ENCODE data around the gene MEOX2. TPM values are rescaled to one million over a fixed set of nuclear protein-coding genes. Genes with fewer than 3 reads are reported as not detected.

The MEOX2 gene
- total RNA-seq, 4 donors from 2014 or later: 0.64 to 1.6 TPM; not detected in 2

GRCh38 chr7:15684871-15685270, 1.6 kb downstream of the MEOX2 start:
- peak overlapping the region in 3 of 4 donors; percentile 32 to 39 (median 35) for H3K4me3 ChIP-seq
- intact Hi-C loops (cut with DNase I; ENCODE audit: low total_unique reads) (no loop called here), in situ Hi-C loops (cut with MboI; ENCODE audit: low pct_ligation_motif_present in 1 of 4, low pct_unique_long_range_greater_than_20kb in 1 of 4, low sequenced_read_pairs in 3 of 4) (no loop called here)
- peaks cover 0 to 26% (median 21%) of the 10 kb centered on the region in 4 donors for H3K4me1 ChIP-seq
- TF ChIP-seq CTCF (IDR thresholded peaks at IDR 0.05) (no peak), POLR2AphosphoS5 (IDR thresholded peaks at IDR 0.05) (no peak), POLR2A (IDR thresholded peaks at IDR 0.05) (no peak), EP300 (IDR thresholded peaks at IDR 0.05; ENCODE audit: low read depth) (no peak)
- no peaks in the 10 kb centered on the region for H3K9me3 ChIP-seq
- WGBS, 2 donors (ENCODE audit: low coverage in 1 of 2): 26 to 31% methylated on average over 9 of the region's 9 CpGs
- peak overlapping the region in 3 of 4 donors; percentile 25 to 68 (median 64) for H3K27ac ChIP-seq
- peaks cover 83% of the 10 kb centered on the region for H3K27me3 ChIP-seq
- no peaks in the 10 kb centered on the region for H3K36me3 ChIP-seq
- no peak for DNase-seq

- intact Hi-C loops (cut with DNase I; ENCODE audit: low total_unique reads): no loop called here
- TF ChIP-seq CTCF (IDR thresholded peaks at IDR 0.05) (no peak), POLR2A (IDR thresholded peaks at IDR 0.05) (no peak)
- Histone ChIP-seq H3K27me3 (peaks cover 78% of the 10 kb centered on the region), H3K9me3 (no peaks in the 10 kb centered on the region), H3K4me1 (peaks cover 0 to 26% (median 21%) of the 10 kb centered on the region in 4 donors), H3K4me3 (peak overlapping the region in 3 of 4 donors; percentile 32 to 39 (median 35)), H3K36me3 (no peaks in the 10 kb centered on the region), H3K27ac (peak overlapping the region in 3 of 4 donors; percentile 3 to 68 (median 25))
- no peak for DNase-seq
- in situ Hi-C loops (cut with MboI; ENCODE audit: low pct_ligation_motif_present in 1 of 4, low pct_unique_long_range_greater_than_20kb in 1 of 4, low sequenced_read_pairs in 3 of 4): no loop called here
- WGBS, 2 donors (ENCODE audit: low coverage in 1 of 2): 65 to 75% methylated on average over 8 of the region's 8 CpGs
Observed at GRCh38 chr7:15684111-15684800, 2.2 kb downstream of the MEOX2 start.

GRCh38 chr7:15682751-15683245, 3.7 kb downstream of the MEOX2 start:
- Histone ChIP-seq H3K4me3 (no peak overlapping the region), H3K9me3 (no peaks in the 10 kb centered on the region), H3K27me3 (peaks cover 63% of the 10 kb centered on the region), H3K27ac (no peak overlapping the region), H3K4me1 (peaks cover 0 to 22% (median 20%) of the 10 kb centered on the region in 4 donors), H3K36me3 (no peaks in the 10 kb centered on the region)
- DNase-seq: no peak
- intact Hi-C loops (cut with DNase I; ENCODE audit: low total_unique reads) (no loop called here), in situ Hi-C loops (cut with MboI; ENCODE audit: low pct_ligation_motif_present in 1 of 4, low pct_unique_long_range_greater_than_20kb in 1 of 4, low sequenced_read_pairs in 3 of 4) (no loop called here)
- TF ChIP-seq POLR2A (IDR thresholded peaks at IDR 0.05) (no peak), EP300 (IDR thresholded peaks at IDR 0.05; ENCODE audit: low read depth) (no peak), POLR2AphosphoS5 (IDR thresholded peaks at IDR 0.05) (no peak), CTCF (IDR thresholded peaks at IDR 0.05) (no peak)
- 70 to 72% methylated on average over 5 of the region's 5 CpGs for WGBS, 2 donors (ENCODE audit: low coverage in 1 of 2)

GRCh38 chr7:15682111-15682510, 4.4 kb downstream of the MEOX2 start:
- H3K27ac ChIP-seq: no peak overlapping the region
- peaks cover 0 to 19% (median 18%) of the 10 kb centered on the region in 4 donors for H3K4me1 ChIP-seq
- no peaks in the 10 kb centered on the region for H3K36me3 ChIP-seq
- in situ Hi-C loops (cut with MboI; ENCODE audit: low pct_ligation_motif_present in 1 of 4, low pct_unique_long_range_greater_than_20kb in 1 of 4, low sequenced_read_pairs in 3 of 4) (no loop called here), intact Hi-C loops (cut with DNase I; ENCODE audit: low total_unique reads) (no loop called here)
- no peak for TF ChIP-seq POLR2AphosphoS5 (IDR thresholded peaks at IDR 0.05)
- no peak for TF ChIP-seq EP300 (IDR thresholded peaks at IDR 0.05; ENCODE audit: low read depth)
- TF ChIP-seq CTCF (IDR thresholded peaks at IDR 0.05): no peak
- TF ChIP-seq POLR2A (IDR thresholded peaks at IDR 0.05): no peak
- no peak for DNase-seq
- no peak overlapping the region for H3K4me3 ChIP-seq
- H3K9me3 ChIP-seq: no peaks in the 10 kb centered on the region
- peaks cover 57% of the 10 kb centered on the region for H3K27me3 ChIP-seq

Data from transverse colon (tissue), 4 donors.